Ascending aorta (tissue), 2 donors: ENCODE results near the gene TMEM176B. TPM values are rescaled to one million over a fixed set of nuclear protein-coding genes. Genes with fewer than 3 reads are reported as not detected.

Experiments used
- DNase-seq, 2 donors: peaks; one replicate each; pipeline ENCODE4 v3.0.0-alpha.2; 2019; ENCODE audit warnings: low spot score in 2 of 2
- H3K27ac ChIP-seq, 2 donors: fragments of 200-600 bp; sonication (generic); one replicate each; pipeline ENCODE4 v1.5.1; 2016 to 2017; ENCODE audit warnings: mild to moderate bottlenecking in 1 of 2
- H3K27me3 ChIP-seq: fragments of 200-600 bp; sonication (generic); one replicate; pipeline ENCODE4 v1.5.1; 2017
- H3K36me3 ChIP-seq, 2 donors: fragments of 200-600 bp; sonication (generic); one replicate each; pipeline ENCODE4 v1.5.1; 2016
- H3K4me1 ChIP-seq, 2 donors: fragments of 200-600 bp; sonication (generic); one replicate each; pipeline ENCODE4 v1.5.1; 2016 to 2017; ENCODE audit warnings: mild to moderate bottlenecking in 1 of 2
- H3K4me3 ChIP-seq, 2 donors: fragments of 200-600 bp; sonication (generic); one replicate each; pipeline ENCODE4 v1.5.1; 2016 to 2017; ENCODE audit warnings: mild to moderate bottlenecking in 1 of 2
- H3K9me3 ChIP-seq, 2 donors: fragments of 200-600 bp; sonication (generic); one replicate each; pipeline ENCODE4 v1.5.1; 2016
- CTCF ChIP-seq, 3 experiments: fragments of 200-600 bp in 2 of 3; fragments of 450-650 bp in 1 of 3; sonication (generic) in 2 of 3; IDR thresholded peaks; one replicate each; pipeline ENCODE4 v1.5.1; 2016 to 2019; ENCODE audit warnings: antibody characterized with exemption in 3 of 3, mild to moderate bottlenecking in 1 of 3, moderate library complexity in 1 of 3
- intact Hi-C: fragments of 100-400 bp; cut with DNase I; formaldehyde crosslinking; loops from one replicate; pipeline ENCODE4 v1.15.1; 2023
- total RNA-seq: library from RNA; depleted of rRNA; stranded (reverse); fragments of >200 nt; gene quantifications from one replicate; pipeline ENCODE4 v1.1.0, GENCODE V29; 2016

TMEM176B gene
- total RNA-seq, 1 donor from 2014 or later: 42.5 TPM

DNA sequence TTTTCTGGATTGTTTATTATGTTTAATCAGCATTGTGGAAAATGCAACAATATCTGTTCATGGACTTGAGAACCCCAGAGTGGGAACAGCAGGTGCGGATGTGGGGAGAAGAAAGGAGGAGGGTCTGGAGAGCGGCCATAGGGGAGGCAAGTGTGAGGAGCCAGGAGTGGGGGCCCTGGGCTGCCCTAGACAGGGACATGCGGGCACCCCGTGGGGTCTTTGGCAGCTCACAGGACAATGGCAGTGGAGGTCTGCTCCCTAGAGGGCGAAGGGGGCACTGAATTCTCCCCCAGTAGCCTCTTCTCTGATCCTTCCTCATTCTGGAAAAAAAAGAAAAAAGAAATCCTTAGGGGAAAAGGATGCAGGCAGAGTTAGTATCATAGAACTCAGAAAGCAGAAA is 8.9 kb downstream of the TMEM176B start:
- Histone ChIP-seq H3K27ac (no peak overlapping the region), H3K4me1 (no peaks in the 10 kb centered on the region), H3K4me3 (no peak overlapping the region), H3K9me3 (no peaks in the 10 kb centered on the region), H3K27me3 (no peaks in the 10 kb centered on the region), H3K36me3 (no peaks in the 10 kb centered on the region)
- TF ChIP-seq CTCF (IDR thresholded peaks at IDR 0.05): no peak
- no peak for DNase-seq
- intact Hi-C loops: no loop called here

DNA sequence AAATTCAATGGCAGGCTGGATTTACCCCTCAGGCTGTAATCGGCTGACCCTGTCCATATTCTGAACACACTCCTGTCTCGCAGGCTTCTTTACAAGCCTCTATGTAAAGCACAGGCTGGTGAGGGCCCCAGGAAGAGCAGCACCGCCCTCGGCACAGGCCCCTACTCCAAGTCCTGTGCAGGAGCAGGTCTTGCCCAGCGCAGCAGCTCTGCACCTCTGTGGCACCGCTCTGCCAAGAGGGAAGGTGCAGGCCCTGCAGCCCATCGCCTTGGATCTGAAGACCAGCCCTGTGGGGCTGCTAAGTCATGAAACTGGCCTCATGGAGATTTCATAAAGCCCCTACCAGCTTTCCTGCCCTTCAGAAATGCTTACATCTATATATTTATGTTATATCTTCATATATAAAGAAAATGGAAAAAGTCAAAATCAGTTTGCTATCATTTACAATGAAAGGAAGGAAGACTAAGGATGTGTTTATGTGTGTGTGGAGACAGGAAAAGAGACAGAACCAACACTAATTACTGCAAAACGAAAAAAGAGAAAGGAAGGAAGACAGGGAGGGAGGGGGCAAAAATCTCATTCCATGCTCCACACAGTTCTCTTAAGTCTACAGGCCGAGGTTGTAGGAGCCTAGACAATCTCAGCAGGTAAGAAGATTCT is 9.6 kb downstream of the TMEM176B start:
- no peaks in the 10 kb centered on the region for H3K4me1 ChIP-seq
- TF ChIP-seq CTCF (IDR thresholded peaks at IDR 0.05): no peak
- intact Hi-C loops: no loop called here
- no peak overlapping the region for H3K27ac ChIP-seq
- no peak overlapping the region for H3K4me3 ChIP-seq
- H3K36me3 ChIP-seq: no peaks in the 10 kb centered on the region
- no peaks in the 10 kb centered on the region for H3K27me3 ChIP-seq
- H3K9me3 ChIP-seq: no peaks in the 10 kb centered on the region
- DNase-seq: no peak

GRCh38 chr7:150788474-150789269 is 11.5 kb downstream of the TMEM176B start:
- no peak for DNase-seq
- intact Hi-C loops: no loop called here
- no peaks in the 10 kb centered on the region for H3K4me1 ChIP-seq
- H3K27me3 ChIP-seq: no peaks in the 10 kb centered on the region
- H3K36me3 ChIP-seq: no peaks in the 10 kb centered on the region
- H3K27ac ChIP-seq: peak overlapping the region; percentile 38 to 50
- H3K4me3 ChIP-seq: no peak overlapping the region
- TF ChIP-seq CTCF (IDR thresholded peaks at IDR 0.05): no peak
- no peaks in the 10 kb centered on the region for H3K9me3 ChIP-seq

- H3K9me3 ChIP-seq: no peaks in the 10 kb centered on the region
- H3K27ac ChIP-seq: peak overlapping the region; percentile 38 to 50
- no peaks in the 10 kb centered on the region for H3K4me1 ChIP-seq
- H3K27me3 ChIP-seq: no peaks in the 10 kb centered on the region
- intact Hi-C loops: no loop called here
- H3K4me3 ChIP-seq: no peak overlapping the region
- TF ChIP-seq CTCF (IDR thresholded peaks at IDR 0.05): no peak
- H3K36me3 ChIP-seq: no peaks in the 10 kb centered on the region
- DNase-seq: no peak
Observed at GRCh38 chr7:150787321-150788281, 12.6 kb downstream of the TMEM176B start.

- Histone ChIP-seq H3K4me3 (no peak overlapping the region), H3K9me3 (no peaks in the 10 kb centered on the region), H3K27me3 (no peaks in the 10 kb centered on the region), H3K4me1 (no peaks in the 10 kb centered on the region), H3K27ac (peak overlapping the region in 1 of 2 donors; percentile 16), H3K36me3 (no peaks in the 10 kb centered on the region)
- intact Hi-C loops: no loop called here
- no peak for TF ChIP-seq CTCF (IDR thresholded peaks at IDR 0.05)
- DNase-seq: no peak
Observed at GRCh38 chr7:150784954-150785353, 15.2 kb downstream of the TMEM176B start.
